Common myeloid progenitor, CD34-positive (primary cell): ENCODE results near the gene SNX33.

ENCODE experiments used
- CTCF ChIA-PET: fragments of 350-600 bp; sonication (Branson Sonifier 250); formaldehyde crosslinking; loops from one replicate; lab custom pipeline; 2021; ENCODE audit warnings: antibody characterized with exemption; lab: Charles Lee
- POLR2A ChIA-PET: fragments of 350-600 bp; sonication (Branson Sonifier 250); formaldehyde crosslinking; loops from one replicate; lab custom pipeline; 2021; ENCODE audit warnings: antibody characterized with exemption; lab: Charles Lee
- DNase-seq, 3 donors: peaks; one replicate each; pipeline versions ENCODE4 v3.0.0 to v3.0.0-alpha.2; 2013
- H3K27ac ChIP-seq, 2 experiments: 1 replicate in 1 of 2; 2 replicates in 1 of 2; pipeline ENCODE4 v1.7.0; 2013; ENCODE audit warnings: inconsistent platforms in 2 of 2, low read length in 2 of 2, mild to moderate bottlenecking in 2 of 2, low read depth in 1 of 2, moderate library complexity in 1 of 2; ENCODE audit not compliant: severe bottlenecking in 2 of 2, insufficient read depth in 1 of 2, poor library complexity in 1 of 2
- H3K27me3 ChIP-seq, 5 experiments: replicated peaks in 2 of 5; 1 replicate in 3 of 5; 2 replicates in 2 of 5; pipeline versions ENCODE4 v1.6.1 to v1.7.0; 2013; ENCODE audit warnings: low read length in 4 of 5, mild to moderate bottlenecking in 2 of 5, moderate library complexity in 2 of 5, inconsistent platforms in 1 of 5; ENCODE audit not compliant: insufficient read depth in 5 of 5, control insufficient read depth in 4 of 5
- H3K36me3 ChIP-seq, 4 experiments: 1 replicate in 2 of 4; 2 replicates in 2 of 4; pipeline versions ENCODE4 v1.6.1 to v1.7.0; 2013; ENCODE audit warnings: low read length in 3 of 4, control low read depth in 1 of 4, mild to moderate bottlenecking in 1 of 4; ENCODE audit not compliant: control insufficient read depth in 4 of 4, insufficient read depth in 4 of 4
- H3K4me1 ChIP-seq, 4 experiments: 1 replicate in 3 of 4; 2 replicates in 1 of 4; pipeline versions ENCODE4 v1.6.1 to v1.7.1; 2013; ENCODE audit warnings: low read length in 3 of 4, mild to moderate bottlenecking in 3 of 4, control low read depth in 1 of 4, inconsistent platforms in 1 of 4, moderate library complexity in 1 of 4; ENCODE audit not compliant: control insufficient read depth in 4 of 4, insufficient read depth in 4 of 4; ENCODE audit errors: control extremely low read depth in 1 of 4
- H3K4me3 ChIP-seq, 7 experiments: 1 replicate in 4 of 7; 2 replicates in 3 of 7; pipeline versions ENCODE4 v1.5.1 to v1.7.0; 2013; ENCODE audit warnings: mild to moderate bottlenecking in 7 of 7, low read length in 6 of 7, moderate library complexity in 6 of 7, inconsistent platforms in 2 of 7, low read depth in 2 of 7, control low read depth in 1 of 7; ENCODE audit not compliant: insufficient read depth in 4 of 7, control insufficient read depth in 1 of 7; ENCODE audit errors: extremely low read depth in 1 of 7
- H3K9me3 ChIP-seq, 5 experiments: 1 replicate in 4 of 5; 2 replicates in 1 of 5; pipeline versions ENCODE4 v1.6.1 to v1.7.1; 2013; ENCODE audit warnings: low read length in 4 of 5, mild to moderate bottlenecking in 2 of 5, inconsistent platforms in 1 of 5, low read depth in 1 of 5, moderate library complexity in 1 of 5; ENCODE audit not compliant: control insufficient read depth in 4 of 5, insufficient read depth in 2 of 5; ENCODE audit errors: control extremely low read depth in 1 of 5
- WGBS: methylation state at CpG from one replicate; pipeline ENCODE4 v1.1.5; 2013; ENCODE audit not compliant: insufficient coverage; 5-methylcytosine and 5-hydroxymethylcytosine counted together

The SNX33 gene

DNA sequence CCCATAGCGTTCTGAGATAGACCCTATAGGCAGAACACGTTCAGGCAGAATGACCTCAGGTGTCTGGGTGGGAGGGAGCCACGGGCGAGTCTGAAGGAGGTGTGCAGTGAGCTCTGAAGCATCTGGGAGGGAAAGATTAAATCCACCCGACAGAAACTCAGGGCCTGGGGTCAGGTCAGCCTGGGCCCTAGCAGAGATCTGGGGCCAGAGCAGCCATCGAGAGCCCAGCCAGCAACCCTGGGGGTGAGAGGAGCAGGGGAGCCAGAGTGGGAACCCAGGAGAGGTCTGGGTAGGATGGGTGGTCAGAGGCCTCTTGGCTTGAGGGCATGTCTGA is 22.1 kb downstream of the SNX33 start:
- WGBS: 85% methylated on average over 6 of the region's 6 CpGs
- CTCF ChIA-PET: no interaction called here
- Histone ChIP-seq H3K9me3 (no peaks in the 10 kb centered on the region), H3K4me3 (no peak overlapping the region), H3K36me3 (no peaks in the 10 kb centered on the region), H3K4me1 (no peaks in the 10 kb centered on the region), H3K27ac (no peak overlapping the region), H3K27me3 (peaks cover 0 to 6% (median 0%) of the 10 kb centered on the region in 5 experiments)
- POLR2A ChIA-PET: no interaction called here
- DNase-seq: no peak

DNA sequence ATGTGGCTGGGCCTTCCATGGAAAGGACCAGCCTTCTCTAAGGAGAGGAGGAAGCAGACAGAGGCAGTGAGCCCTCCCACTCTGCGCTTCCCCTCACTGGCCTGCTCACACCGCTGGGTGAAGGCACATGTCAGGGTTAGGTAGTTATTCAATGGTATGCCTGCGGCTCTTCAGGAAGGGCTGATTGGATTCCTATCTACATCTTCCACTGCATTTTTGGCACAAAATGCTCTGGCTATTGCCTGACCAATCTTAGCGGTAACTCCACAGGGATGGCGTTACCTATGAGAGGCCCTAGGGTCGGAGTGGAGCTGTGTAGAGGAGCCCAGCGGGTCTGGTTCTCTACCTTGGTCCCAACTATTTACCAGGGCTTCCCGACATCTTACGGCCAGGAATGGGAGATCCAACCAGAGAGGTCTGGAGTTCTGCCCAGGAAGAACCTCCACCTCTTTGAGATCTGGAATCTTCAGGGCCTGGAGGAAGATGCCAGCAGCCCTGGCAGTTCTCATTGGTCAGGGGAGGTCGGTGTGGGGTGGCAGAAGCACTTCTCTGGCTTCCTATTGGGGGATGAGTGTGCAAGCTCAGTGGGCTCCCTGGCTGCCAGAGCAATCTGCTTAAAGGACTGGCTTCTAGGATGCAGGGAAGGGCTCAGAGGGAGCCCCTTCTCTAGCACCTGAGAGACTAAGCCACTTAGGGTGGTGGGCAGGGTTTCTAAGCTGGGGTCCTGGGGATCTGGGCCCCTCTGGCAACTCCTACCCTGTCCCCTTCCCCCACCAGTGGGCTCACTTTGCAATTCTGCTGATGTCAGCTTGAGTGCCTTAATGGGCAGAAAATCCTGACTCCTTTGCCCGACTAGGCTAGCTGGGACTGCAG is 24.3 kb downstream of the SNX33 start:
- H3K4me3 ChIP-seq: no peak overlapping the region
- no peaks in the 10 kb centered on the region for H3K9me3 ChIP-seq
- CTCF ChIA-PET: interaction anchor here (1.0 to 1.1 kb wide), 4 partner anchors 11 to 163 kb away, joined by 3 to 4 read pairs (median 3); partner anchors contain the start of genes IMP3 and PTPN9
- POLR2A ChIA-PET: no interaction called here
- WGBS: 92% methylated on average over 10 of the region's 11 CpGs
- no peaks in the 10 kb centered on the region for H3K4me1 ChIP-seq
- H3K27ac ChIP-seq: no peak overlapping the region
- no peak for DNase-seq
- no peaks in the 10 kb centered on the region for H3K36me3 ChIP-seq
- peaks cover 0 to 6% (median 0%) of the 10 kb centered on the region in 5 experiments for H3K27me3 ChIP-seq

DNA sequence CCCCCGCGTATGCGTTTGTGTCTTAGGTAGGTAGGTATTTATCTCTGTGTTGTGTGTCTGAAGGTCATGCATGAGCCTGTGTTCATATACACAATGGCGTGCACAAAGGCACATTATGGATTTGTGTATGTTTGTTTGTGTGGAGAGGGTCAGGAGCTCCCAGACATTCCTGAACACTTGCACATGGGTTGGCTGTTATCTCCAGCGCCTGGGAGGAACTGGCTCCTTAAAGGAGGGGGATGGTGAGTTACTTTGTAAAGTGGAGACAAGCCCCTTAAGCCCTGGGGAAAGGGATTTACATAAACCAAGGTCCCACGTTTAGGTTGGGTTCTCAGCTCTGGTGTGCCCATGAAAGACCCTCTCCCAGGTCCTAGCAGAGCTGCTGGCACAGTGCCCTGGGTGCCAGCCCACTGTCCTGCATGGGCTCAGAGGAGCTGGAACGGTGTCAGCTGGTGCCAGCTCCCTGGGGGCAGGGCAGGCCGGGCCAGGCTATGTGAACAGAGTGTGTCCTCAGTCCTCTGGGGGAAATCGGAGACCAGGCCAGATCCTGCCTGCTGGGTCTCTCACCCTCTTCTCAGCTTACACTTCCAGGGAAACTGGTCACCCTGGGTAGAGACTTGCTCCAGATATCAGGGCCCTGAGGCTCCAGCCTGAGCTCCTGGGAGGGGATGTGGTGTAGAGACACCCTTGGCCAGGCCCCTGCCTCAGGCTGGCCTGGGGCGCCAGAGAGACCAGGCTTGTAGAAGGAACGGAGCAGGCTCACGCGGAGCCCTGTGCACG is 25.1 kb downstream of the SNX33 start:
- H3K4me1 ChIP-seq: no peaks in the 10 kb centered on the region
- H3K27ac ChIP-seq: no peak overlapping the region
- no peaks in the 10 kb centered on the region for H3K36me3 ChIP-seq
- ChIA-PET CTCF (interaction anchor here (0.9 to 1.2 kb wide), 4 partner anchors 9 to 164 kb away, joined by 3 to 4 read pairs (median 3); partner anchors contain the start of gene PTPN9), POLR2A (no interaction called here)
- H3K9me3 ChIP-seq: no peaks in the 10 kb centered on the region
- DNase-seq: no peak
- no peak overlapping the region for H3K4me3 ChIP-seq
- H3K27me3 ChIP-seq: peaks cover 0 to 4% (median 0%) of the 10 kb centered on the region in 5 experiments
- 92% methylated on average over 13 of the region's 14 CpGs for WGBS

DNA sequence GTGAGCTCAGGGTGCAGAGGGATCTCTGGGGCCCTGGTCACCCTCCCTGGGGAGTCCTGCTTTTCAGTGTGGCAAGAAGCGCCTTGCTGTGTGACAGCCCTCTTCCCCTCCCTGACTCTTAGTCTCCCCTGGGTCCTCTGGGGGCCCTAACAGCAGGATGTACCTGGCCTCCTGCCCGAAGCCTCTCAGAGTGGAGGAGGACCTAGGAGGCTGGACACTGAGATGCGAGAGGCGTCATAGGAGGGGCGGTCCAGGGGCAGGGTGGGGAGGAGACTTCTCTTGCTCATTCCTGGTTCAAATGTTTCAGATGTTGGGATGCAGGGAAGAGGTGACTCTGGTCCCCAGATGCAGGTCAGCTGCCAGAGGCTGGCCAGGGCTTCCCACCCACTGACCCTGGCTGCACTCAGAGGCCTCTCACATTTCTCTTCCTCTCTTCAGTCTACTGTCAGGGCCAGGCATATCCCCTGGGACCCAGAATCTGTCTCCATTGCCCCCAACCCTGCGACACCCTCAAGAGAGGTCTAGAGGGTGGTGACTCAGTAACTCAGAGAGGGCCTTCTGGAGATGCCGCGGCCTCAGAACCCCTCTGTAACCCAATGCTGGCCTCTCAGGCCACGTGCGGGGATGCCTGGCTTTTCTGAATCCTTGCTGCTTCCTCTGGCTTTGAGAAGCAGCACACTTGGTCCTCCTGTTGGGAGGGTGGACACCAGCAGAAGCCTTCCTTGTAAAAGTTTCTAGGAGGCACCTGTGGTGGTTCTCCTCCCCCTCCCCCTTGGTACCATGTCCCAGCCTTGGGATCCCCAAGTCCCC is 25.9 kb downstream of the SNX33 start:
- no peaks in the 10 kb centered on the region for H3K36me3 ChIP-seq
- no peak overlapping the region for H3K27ac ChIP-seq
- DNase-seq: no peak
- H3K27me3 ChIP-seq: peaks cover 0 to 4% (median 0%) of the 10 kb centered on the region in 5 experiments
- CTCF ChIA-PET: interaction anchor here (0.9 to 1.2 kb wide), 3 partner anchors 8 to 164 kb away, joined by 3 to 4 read pairs (median 3); no protein-coding TSS in a partner anchor
- 91% methylated on average over 10 of the region's 10 CpGs for WGBS
- H3K4me1 ChIP-seq: no peaks in the 10 kb centered on the region
- H3K9me3 ChIP-seq: no peaks in the 10 kb centered on the region
- H3K4me3 ChIP-seq: no peak overlapping the region
- POLR2A ChIA-PET: no interaction called here

DNA sequence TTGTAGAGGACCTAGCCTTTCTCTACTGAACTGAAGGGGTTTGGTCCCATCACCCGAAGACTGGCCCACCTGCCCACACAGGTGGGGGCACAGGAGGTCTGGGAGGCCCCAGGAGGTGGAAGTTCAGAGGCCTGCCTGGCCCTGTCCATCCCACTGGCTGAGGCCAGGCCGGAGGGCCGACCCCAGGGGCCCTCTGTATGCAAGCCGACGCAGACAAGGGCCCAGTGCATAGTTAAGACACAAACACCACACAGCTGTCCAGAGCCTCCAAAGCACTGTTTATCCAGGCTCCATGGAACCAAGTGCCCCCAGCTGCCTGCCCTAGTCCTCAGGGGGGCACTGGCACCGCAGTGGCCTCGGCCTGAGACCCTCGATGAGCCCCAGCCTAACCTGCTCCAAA is 26.7 kb downstream of the SNX33 start:
- CTCF ChIA-PET: interaction anchor here (3.5 kb wide), 1 partner anchor 11 kb away, joined by 14 read pairs; no protein-coding TSS in a partner anchor
- no peaks in the 10 kb centered on the region for H3K9me3 ChIP-seq
- H3K4me1 ChIP-seq: no peaks in the 10 kb centered on the region
- H3K27me3 ChIP-seq: peaks cover 0 to 4% (median 0%) of the 10 kb centered on the region in 5 experiments
- POLR2A ChIA-PET: no interaction called here
- DNase-seq: no peak
- H3K27ac ChIP-seq: no peak overlapping the region
- 89% methylated on average over 4 of the region's 8 CpGs for WGBS
- H3K4me3 ChIP-seq: no peak overlapping the region
- no peaks in the 10 kb centered on the region for H3K36me3 ChIP-seq

DNA sequence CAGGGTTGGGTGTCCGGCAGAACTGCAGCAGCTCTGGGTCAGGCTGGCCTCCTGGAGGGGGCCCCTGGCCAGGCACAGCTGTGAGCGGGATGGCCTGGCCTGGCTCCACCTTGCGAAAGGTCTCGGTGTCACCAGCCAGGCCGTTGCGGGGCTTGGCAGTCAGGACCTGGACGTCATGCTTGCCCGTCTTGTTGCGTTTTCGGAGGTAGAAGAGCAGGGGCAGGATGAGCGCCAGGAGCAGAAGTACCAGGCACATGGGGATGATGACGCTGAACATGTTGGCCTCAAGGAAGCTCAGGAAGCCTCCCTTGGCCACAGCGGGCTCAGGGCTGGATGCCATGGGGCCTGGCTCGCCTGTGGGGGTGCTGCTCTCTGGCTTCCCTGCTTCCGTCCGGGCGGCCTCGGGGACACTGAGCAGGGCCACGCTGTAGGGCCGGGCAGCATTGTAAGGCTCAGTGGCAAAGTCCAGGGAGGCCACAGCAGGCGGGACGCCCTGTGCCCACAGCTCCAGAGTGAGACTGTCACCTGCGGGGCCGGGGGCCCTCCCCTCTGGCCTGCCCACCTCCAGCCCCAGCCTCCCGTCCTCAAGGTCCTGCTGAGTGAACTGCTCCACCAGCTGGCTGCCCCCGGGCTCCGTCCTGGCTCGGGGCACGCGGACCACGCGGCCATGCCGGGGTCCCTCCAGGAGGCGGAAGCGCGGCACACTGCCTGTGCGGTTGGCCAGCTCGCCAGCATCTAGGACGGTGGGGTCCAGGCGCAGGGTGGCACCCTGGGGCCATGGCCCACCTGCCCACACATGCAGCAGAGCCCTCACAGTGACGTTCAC is 28.1 kb downstream of the SNX33 start:
- H3K4me1 ChIP-seq: no peaks in the 10 kb centered on the region
- POLR2A ChIA-PET: no interaction called here
- CTCF ChIA-PET: interaction anchor here (0.9 to 3.5 kb wide), 5 partner anchors 10 to 170 kb away, joined by 3 to 14 read pairs (median 3); no protein-coding TSS in a partner anchor

More for the DNA sequence above, 28.1 kb downstream of the SNX33 start:
- Histone ChIP-seq H3K27me3 (peaks cover 0 to 4% (median 0%) of the 10 kb centered on the region in 5 experiments), H3K4me3 (no peak overlapping the region), H3K27ac (no peak overlapping the region), H3K9me3 (no peaks in the 10 kb centered on the region), H3K36me3 (no peaks in the 10 kb centered on the region)
- no peak for DNase-seq
- WGBS: 97% methylated on average over 36 of the region's 41 CpGs
